GM12801 (cell line): ENCODE results near the gene EIF4EBP3.

Source experiments
- CTCF ChIP-seq: IDR thresholded peaks from one replicate; pipeline ENCODE4 v1.5.1; 2011; ENCODE audit warnings: control low read depth; ENCODE audit not compliant: insufficient read length; ENCODE audit errors: extremely low read depth

EIF4EBP3 gene

GRCh38 chr5:140540227-140540626, 7.2 kb upstream of the EIF4EBP3 start:
- no peak for TF ChIP-seq CTCF

DNA sequence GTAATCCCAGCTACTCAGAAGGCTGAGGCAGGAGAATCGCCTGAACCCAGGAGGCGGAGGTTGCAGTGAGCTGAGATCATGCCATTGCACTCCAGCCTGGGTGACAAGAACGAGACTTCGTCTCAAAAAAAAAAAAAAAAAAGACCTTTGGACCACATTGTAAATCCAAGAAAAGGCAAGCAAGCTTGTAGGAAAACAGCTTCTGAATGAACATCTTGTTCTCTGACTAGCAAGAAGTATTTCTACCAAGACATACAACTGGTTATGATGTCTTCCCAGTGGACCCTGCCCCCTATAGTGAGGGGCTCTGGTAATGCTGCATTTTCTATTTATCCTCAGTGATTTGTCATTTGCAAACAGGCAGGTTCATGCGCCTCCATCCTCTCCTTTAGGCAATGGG, 4.5 kb upstream of the EIF4EBP3 start:
- no peak for TF ChIP-seq CTCF

DNA sequence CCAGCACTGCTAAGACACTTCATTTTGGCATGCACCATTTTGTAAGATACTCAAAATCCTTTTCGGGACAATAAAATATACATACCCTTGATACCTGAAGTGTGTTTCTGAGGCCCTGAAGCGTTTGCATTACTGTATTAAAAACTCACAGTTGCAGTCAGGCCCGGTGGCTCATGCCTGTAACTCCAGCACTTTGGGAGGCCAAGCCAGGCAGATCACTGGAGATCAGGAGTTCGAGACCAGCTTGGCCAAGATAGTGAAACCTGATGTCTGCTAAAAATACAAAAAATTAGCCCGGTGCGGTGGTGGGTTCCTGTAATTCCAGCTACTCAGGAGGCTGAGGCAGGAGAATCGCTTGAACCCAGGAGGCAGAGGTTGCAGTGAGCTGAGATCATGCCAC, 2.5 kb upstream of the EIF4EBP3 start:
- TF ChIP-seq CTCF, result no peak

DNA sequence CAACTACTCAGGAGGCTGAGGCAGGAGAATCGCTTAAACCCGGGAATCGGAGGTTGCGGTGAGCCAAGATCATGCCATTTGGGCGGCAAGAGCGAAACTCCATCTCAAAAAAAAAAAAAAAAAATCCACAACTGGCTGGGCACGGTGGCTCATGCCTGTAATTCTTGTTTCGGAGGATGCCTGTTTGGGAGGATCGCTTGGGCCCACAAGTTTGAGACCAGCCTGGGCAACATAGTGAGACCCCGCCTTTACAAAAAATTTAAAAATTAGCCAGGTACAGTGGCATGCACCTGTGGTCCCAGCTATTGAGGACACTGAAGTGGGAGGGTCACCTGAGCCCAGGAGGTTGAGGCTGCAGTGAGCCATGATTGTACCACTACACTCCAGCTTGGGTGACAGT, 1.9 kb upstream of the EIF4EBP3 start:
- TF ChIP-seq CTCF, result no peak

DNA sequence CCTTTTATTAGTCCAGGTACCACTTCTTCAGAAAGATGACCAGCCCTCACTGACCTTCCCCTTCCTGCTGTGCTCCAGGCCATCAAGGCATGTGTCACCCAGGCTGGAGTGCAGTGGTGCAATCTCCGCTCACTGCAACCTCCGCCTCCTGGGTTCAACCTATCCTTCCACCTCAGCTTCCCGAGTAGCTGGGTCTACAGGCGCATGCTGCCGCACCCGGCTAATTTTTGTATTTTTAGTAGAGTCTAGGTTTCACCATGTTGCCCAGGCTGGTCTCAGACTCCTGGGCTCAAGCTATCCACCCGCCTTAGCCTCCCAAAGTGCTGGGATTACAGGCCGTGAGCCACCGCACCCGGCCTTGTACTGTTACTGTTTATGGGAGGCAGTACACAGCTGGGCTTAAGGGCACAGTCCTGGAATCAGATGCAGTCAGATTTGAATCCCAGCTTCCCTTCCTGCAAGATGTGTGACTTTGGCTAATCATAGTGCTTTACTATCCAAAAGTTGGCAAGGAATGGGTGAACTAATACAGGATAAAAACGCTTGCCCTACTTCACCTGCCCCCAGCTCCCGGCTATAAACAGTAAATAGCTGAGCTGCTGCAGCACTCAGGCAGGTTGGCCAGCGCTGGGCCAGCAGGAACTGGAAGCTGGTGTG, 483 bp upstream of the EIF4EBP3 start:
- TF ChIP-seq CTCF, result no peak

DNA sequence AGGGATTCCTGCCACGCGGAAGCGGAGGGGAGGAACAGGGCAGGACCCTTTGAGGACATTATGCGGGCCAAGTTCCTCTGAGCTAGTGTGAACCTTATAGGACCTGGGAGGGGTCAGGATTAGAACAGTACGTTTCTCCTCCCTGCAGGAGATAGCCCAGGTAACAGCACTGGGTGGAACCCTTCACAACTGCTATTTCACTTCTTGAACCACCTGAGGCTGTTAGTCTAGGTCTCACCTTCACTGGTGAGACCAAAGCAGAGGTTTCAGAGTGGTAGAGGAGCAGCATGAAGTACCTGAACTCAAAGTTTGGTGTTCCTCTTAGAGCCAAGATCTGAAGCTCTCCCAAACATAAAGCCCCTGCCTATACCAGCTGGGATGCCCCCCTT, 832 bp downstream of the EIF4EBP3 start:
- no peak for TF ChIP-seq CTCF

DNA sequence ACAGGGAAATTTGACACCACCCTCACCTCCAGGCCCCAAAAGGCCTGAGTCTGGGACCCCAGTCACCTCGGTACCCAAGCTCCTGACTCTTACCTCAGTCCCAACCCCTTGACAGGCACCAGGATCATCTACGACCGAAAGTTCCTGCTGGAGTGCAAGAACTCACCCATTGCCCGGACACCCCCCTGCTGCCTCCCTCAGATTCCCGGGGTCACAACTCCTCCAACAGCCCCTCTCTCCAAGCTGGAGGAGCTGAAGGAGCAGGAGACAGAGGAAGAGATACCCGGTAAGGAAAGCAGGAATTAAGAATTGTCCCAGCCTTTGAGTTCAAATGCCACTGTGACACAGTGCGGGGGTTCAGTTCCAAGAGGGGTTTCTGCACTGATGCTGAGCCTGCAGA, 1.3 kb downstream of the EIF4EBP3 start:
- no peak for TF ChIP-seq CTCF
